Vagina (tissue), 2 donors: ENCODE results near the gene CCP110.

ENCODE experiments used
- POLR2A ChIP-seq, 2 donors: fragments of 450-650 bp; IDR thresholded peaks; one replicate each; pipeline ENCODE4 v1.6.1; 2017; ENCODE audit warnings: antibody characterized with exemption in 2 of 2, mild to moderate bottlenecking in 2 of 2, moderate library complexity in 2 of 2
- TF ChIP-seq, protein P1 (sequence below), 3 experiments: fragments of 450-650 bp in 2 of 3; fragments of 200-600 bp in 1 of 3; sonication (generic) in 1 of 3; IDR thresholded peaks; one replicate each; pipeline ENCODE4 v1.5.1; 2017 to 2019; ENCODE audit warnings: antibody characterized with exemption in 3 of 3, mild to moderate bottlenecking in 2 of 3, moderate library complexity in 2 of 3

DNA sequence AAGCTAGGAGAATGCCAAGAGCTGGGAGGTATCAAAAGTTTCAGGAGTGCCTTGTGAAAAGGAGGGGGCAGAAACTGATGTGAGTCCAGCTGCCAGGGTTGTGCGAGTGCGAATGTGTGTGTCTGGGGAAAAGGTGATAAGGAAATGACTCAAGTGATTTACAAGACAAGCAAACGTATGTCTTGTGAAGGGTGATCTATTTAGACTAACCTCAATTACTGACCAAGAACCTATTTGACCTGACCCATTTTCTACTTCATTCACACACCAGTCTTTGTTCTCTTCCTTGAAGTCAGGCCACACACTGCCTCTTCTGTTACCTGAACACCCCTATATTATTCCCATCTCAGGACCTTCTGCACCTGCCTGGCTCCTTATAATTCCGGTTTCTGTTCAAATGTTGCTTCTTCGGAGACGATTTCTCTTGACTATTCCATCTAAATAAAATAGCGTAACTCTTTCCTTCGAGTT is 2.8 kb upstream of the CCP110 start:
- TF ChIP-seq, protein P1, sequence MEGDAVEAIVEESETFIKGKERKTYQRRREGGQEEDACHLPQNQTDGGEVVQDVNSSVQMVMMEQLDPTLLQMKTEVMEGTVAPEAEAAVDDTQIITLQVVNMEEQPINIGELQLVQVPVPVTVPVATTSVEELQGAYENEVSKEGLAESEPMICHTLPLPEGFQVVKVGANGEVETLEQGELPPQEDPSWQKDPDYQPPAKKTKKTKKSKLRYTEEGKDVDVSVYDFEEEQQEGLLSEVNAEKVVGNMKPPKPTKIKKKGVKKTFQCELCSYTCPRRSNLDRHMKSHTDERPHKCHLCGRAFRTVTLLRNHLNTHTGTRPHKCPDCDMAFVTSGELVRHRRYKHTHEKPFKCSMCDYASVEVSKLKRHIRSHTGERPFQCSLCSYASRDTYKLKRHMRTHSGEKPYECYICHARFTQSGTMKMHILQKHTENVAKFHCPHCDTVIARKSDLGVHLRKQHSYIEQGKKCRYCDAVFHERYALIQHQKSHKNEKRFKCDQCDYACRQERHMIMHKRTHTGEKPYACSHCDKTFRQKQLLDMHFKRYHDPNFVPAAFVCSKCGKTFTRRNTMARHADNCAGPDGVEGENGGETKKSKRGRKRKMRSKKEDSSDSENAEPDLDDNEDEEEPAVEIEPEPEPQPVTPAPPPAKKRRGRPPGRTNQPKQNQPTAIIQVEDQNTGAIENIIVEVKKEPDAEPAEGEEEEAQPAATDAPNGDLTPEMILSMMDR (IDR thresholded peaks at IDR 0.05), result no peak
- TF ChIP-seq POLR2A (IDR thresholded peaks at IDR 0.05), result no peak
